GM21786 (cell line): ENCODE measurements around the gene RTN4IP1.

Experiments used
- ATAC-seq: cut with Tn5 transposase; IDR thresholded peaks from one replicate; pipeline ENCODE4 v1.9.1; 2021; ENCODE audit not compliant: unreplicated experiment

The RTN4IP1 gene

GRCh38 chr6:106629103-106629858, at the start of gene RTN4IP1, which contains the start of gene QRSL1:
RTN4IP1 (minus strand) TSS chr6:106629498; CDS start chr6:106629021, 477 bp downstream.
QRSL1 (plus strand) TSS chr6:106629578; CDS start chr6:106629682, 104 bp downstream.
- peak; percentile 67 for ATAC-seq

GRCh38 chr6:106677282-106677681, 48.0 kb upstream of the RTN4IP1 start:
- no peak for ATAC-seq

- no peak for ATAC-seq
Observed at GRCh38 chr6:106674541-106675229, 45.4 kb upstream of the RTN4IP1 start.

- ATAC-seq = no peak
Observed at GRCh38 chr6:106671651-106672050, 42.4 kb upstream of the RTN4IP1 start.

- no peak for ATAC-seq
Observed at GRCh38 chr6:106670236-106670635, 40.9 kb upstream of the RTN4IP1 start.

- no peak for ATAC-seq
Observed at GRCh38 chr6:106667022-106667402, 37.7 kb upstream of the RTN4IP1 start.

- ATAC-seq = peak; percentile 99
Observed at GRCh38 chr6:106666282-106667021, 37.2 kb upstream of the RTN4IP1 start.

GRCh38 chr6:106662458-106662857, 33.2 kb upstream of the RTN4IP1 start:
- no peak for ATAC-seq

GRCh38 chr6:106659859-106660258, 30.6 kb upstream of the RTN4IP1 start:
- no peak for ATAC-seq

- ATAC-seq = no peak
Observed at GRCh38 chr6:106658469-106658868, 29.2 kb upstream of the RTN4IP1 start.

GRCh38 chr6:106648651-106649308, 19.5 kb upstream of the RTN4IP1 start:
- peak; percentile 93 for ATAC-seq

GRCh38 chr6:106643061-106643460, 13.8 kb upstream of the RTN4IP1 start:
- ATAC-seq = no peak

GRCh38 chr6:106642476-106642875, 13.2 kb upstream of the RTN4IP1 start:
- no peak for ATAC-seq

- ATAC-seq = no peak
Observed at GRCh38 chr6:106639812-106640211, 10.5 kb upstream of the RTN4IP1 start.

- peak; percentile 81 for ATAC-seq
Observed at GRCh38 chr6:106637717-106638341, 8.5 kb upstream of the RTN4IP1 start.

- ATAC-seq = peak; percentile 19
Observed at GRCh38 chr6:106637051-106637716, 7.9 kb upstream of the RTN4IP1 start.

- no peak for ATAC-seq
Observed at GRCh38 chr6:106634565-106634964, 5.3 kb upstream of the RTN4IP1 start.

- no peak for ATAC-seq
Observed at GRCh38 chr6:106631346-106631745, 2.0 kb upstream of the RTN4IP1 start.

- no peak for ATAC-seq
Observed at GRCh38 chr6:106630366-106630765, 1.1 kb upstream of the RTN4IP1 start.

- no peak for ATAC-seq
Observed at GRCh38 chr6:106629859-106630163, 513 bp upstream of the RTN4IP1 start.
